T-cell (primary cell): ENCODE data around the gene DRAM1. TPM values are rescaled to one million over a fixed set of nuclear protein-coding genes. Genes with fewer than 3 reads are reported as not detected.
"Not testable (repeated sequence)": the region's sequence is repeated elsewhere in the genome, so short reads cannot be mapped to it uniquely, and the experiment has no call there.

Experiments
- ATAC-seq, 4 experiments: fragments of 200-7000 bp in 3 of 4; fragments of 150-1000 bp in 1 of 4; cut with Tn5 transposase; replicated peaks in 1 of 4; 1 replicate in 3 of 4; 2 replicates in 1 of 4; pipeline ENCODE4 v1.10.0; 2021; ENCODE audit warnings: moderate library complexity in 3 of 4, mild to moderate bottlenecking in 2 of 4, moderate number of reproducible peaks in 1 of 4
- CTCF ChIA-PET, 2 donors: fragments of 300-600 bp; sonication (Branson Sonifier 250); formaldehyde crosslinking; loops; one replicate each; lab custom pipeline; 2022; ENCODE audit warnings: antibody characterized with exemption in 2 of 2; lab: Charles Lee
- POLR2A ChIA-PET, 2 donors: fragments of 300-600 bp; sonication (Branson Sonifier 250); formaldehyde crosslinking; loops; one replicate each; lab custom pipeline; 2022; ENCODE audit warnings: antibody characterized with exemption in 2 of 2; lab: Charles Lee
- DNase-seq, 35 experiments: peaks; one replicate each; pipeline versions ENCODE4 v3.0.0 to v3.0.0-alpha.2; 2013 to 2023
- H3K27ac ChIP-seq: one replicate; pipeline ENCODE4 v1.5.1; 2013; ENCODE audit warnings: low read length
- H3K27me3 ChIP-seq, 2 experiments: replicated peaks in 1 of 2; 1 replicate in 1 of 2; 2 replicates in 1 of 2; pipeline versions ENCODE4 v1.6.1 to v1.7.0; 2013; ENCODE audit warnings: low read length in 1 of 2, mixed read lengths in 1 of 2; ENCODE audit not compliant: control insufficient read depth in 2 of 2, insufficient read depth in 2 of 2; ENCODE audit errors: extremely low read depth in 1 of 2
- H3K36me3 ChIP-seq, 2 donors: 1 replicate in 1 of 2; 2 replicates in 1 of 2; pipeline versions ENCODE4 v1.6.1 to v1.7.0; 2013; ENCODE audit warnings: low read length in 1 of 2; ENCODE audit not compliant: control insufficient read depth in 2 of 2, insufficient read depth in 1 of 2; ENCODE audit errors: extremely low read depth in 1 of 2
- H3K4me1 ChIP-seq, 2 experiments: 1 replicate in 1 of 2; 2 replicates in 1 of 2; pipeline versions ENCODE4 v1.6.1 to v1.7.0; 2013; ENCODE audit warnings: low read length in 2 of 2, mixed read lengths in 1 of 2; ENCODE audit not compliant: insufficient read depth in 2 of 2, control insufficient read depth in 1 of 2; ENCODE audit errors: extremely low read depth in 1 of 2
- H3K4me3 ChIP-seq, 2 donors: 1 replicate in 1 of 2; 2 replicates in 1 of 2; pipeline versions ENCODE4 v1.5.1 to v1.7.0; 2013; ENCODE audit warnings: mild to moderate bottlenecking in 2 of 2, low read length in 1 of 2, moderate library complexity in 1 of 2; ENCODE audit not compliant: control insufficient read depth in 1 of 2; ENCODE audit errors: extremely low read depth in 1 of 2
- H3K9me3 ChIP-seq: 2 replicates; pipeline ENCODE4 v1.7.0; 2013
- H3K27ac Mint-ChIP-seq, 2 donors: one replicate each; pipeline ENCODE4 v1.8.0; 2020 to 2021; ENCODE audit warnings: mild to moderate bottlenecking in 2 of 2, mixed read lengths in 2 of 2
- H3K27me3 Mint-ChIP-seq, 2 donors: one replicate each; pipeline ENCODE4 v1.8.0; 2021 to 2022; ENCODE audit warnings: mixed read lengths in 2 of 2
- H3K36me3 Mint-ChIP-seq: one replicate; pipeline ENCODE4 v1.8.0; 2021; ENCODE audit warnings: mixed read lengths
- H3K4me1 Mint-ChIP-seq, 3 donors: one replicate each; pipeline ENCODE4 v1.8.0; 2020 to 2022; ENCODE audit warnings: mixed read lengths in 3 of 3, mild to moderate bottlenecking in 1 of 3
- H3K4me3 Mint-ChIP-seq, 3 donors: one replicate each; pipeline ENCODE4 v1.8.0; 2020 to 2022; ENCODE audit warnings: mild to moderate bottlenecking in 3 of 3, mixed read lengths in 3 of 3, moderate library complexity in 3 of 3
- H3K9me3 Mint-ChIP-seq, 3 donors: one replicate each; pipeline ENCODE4 v1.8.0; 2020 to 2022; ENCODE audit warnings: mixed read lengths in 3 of 3
- WGBS: methylation state at CpG from one replicate; pipeline ENCODE4 v1.1.5; 2013; ENCODE audit warnings: missing lambda C conversion rate; ENCODE audit not compliant: insufficient coverage; 5-methylcytosine and 5-hydroxymethylcytosine counted together
- total RNA-seq, 35 experiments: library from RNA in 6 of 35; stranded (reverse) in 6 of 35; fragments of 120-200 nt in 1 of 35; gene quantifications; one replicate each; pipeline versions ENCODE4 v1.2.1 to v1.2.4 and lab custom pipeline; 2013 to 2026

DRAM1 gene
- total RNA-seq, 5 donors from 2014 or later (not counting 1 experiment from before 2014, with no cell fraction given) = 1.4 to 3.8 (median 1.9) TPM

DNA sequence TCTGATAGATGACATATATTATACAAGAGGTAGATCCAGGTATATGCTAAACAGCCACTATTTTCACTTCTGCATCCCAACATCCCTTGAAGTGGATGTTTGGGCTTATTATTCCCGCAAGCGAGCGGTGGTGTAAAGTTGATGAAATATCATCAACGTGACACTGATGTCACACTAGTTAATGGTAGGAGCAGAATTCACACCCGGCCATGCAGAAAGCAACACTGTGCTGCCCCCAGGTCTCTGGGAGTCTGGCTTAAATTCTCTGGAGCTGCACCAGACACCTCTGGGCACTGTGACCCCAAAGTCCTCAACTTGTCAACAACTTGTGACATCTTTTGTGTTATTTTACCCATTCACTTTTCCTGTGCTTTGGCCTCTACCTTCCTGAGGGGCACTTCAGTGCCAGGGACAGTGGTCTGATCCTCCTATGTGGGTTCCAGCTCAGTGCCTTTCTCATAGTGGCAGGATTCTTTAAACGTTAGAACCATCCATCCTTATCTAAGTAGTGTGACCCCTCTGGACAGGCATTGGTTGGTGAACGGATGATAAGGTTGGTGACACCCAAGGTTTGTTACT, 952 bp downstream of the DRAM1 start:
- CTCF ChIA-PET = interaction anchor here in 1 of 2 donors (0.6 kb wide), 1 partner anchor 25 kb away, joined by 3 read pairs; no protein-coding TSS in a partner anchor
- Mint-ChIP-seq H3K27ac (peak overlapping the region; percentile 58 to 68), H3K27me3 (no peaks in the 10 kb centered on the region), H3K4me3 (peak overlapping the region; percentile 84 to 94 (median 88)), H3K9me3 (no peaks in the 10 kb centered on the region), H3K4me1 (peaks cover 11% of the 10 kb centered on the region in 3 donors), H3K36me3 (no peaks in the 10 kb centered on the region)
- Histone ChIP-seq H3K4me3 (peak overlapping the region; percentile 80 to 92), H3K4me1 (peaks cover 0 to 15% of the 10 kb centered on the region in 2 experiments), H3K27me3 (no peaks in the 10 kb centered on the region), H3K27ac (no peak overlapping the region), H3K9me3 (no peaks in the 10 kb centered on the region), H3K36me3 (no peaks in the 10 kb centered on the region)
- ATAC-seq = no peak
- DNase-seq = peak in 1 of 35 experiments; percentile 1
- POLR2A ChIA-PET = no interaction called here
- 65% methylated on average over 5 of the region's 7 CpGs for WGBS

DNA sequence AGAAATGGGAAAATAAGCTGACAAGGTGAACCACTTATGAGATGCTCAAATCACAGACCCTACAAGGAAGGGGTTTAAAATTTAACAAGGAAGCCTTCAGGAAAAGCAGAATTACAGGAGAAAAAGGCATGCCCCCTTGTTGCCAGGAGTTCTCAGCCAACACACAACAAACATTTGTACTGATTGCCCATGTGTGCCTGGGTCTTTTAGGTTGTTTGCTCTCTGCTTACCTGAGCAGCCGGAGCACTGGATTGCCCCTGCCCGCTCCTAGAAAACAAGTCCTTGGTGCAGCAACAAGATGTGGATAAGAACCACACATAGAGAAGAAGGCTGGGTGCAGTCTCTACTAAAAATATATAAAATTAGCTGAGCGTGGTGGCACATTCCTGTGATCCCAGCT, 3.4 kb downstream of the DRAM1 start:
- POLR2A ChIA-PET = interaction anchor here in 1 of 2 donors (0.6 kb wide), 1 partner anchor 44 kb away, joined by 11 read pairs; no protein-coding TSS in a partner anchor
- no peaks in the 10 kb centered on the region for H3K36me3 Mint-ChIP-seq
- 80% methylated on average over 1 of the region's 3 CpGs for WGBS
- Histone ChIP-seq H3K36me3 (no peaks in the 10 kb centered on the region), H3K4me1 (peaks cover 0 to 15% of the 10 kb centered on the region in 2 experiments), H3K27ac (no peak overlapping the region), H3K4me3 (no peak overlapping the region), H3K9me3 (no peaks in the 10 kb centered on the region), H3K27me3 (no peaks in the 10 kb centered on the region)
- ATAC-seq (no peak), DNase-seq (no peak)
- no peaks in the 10 kb centered on the region for H3K27me3 Mint-ChIP-seq
- H3K9me3 Mint-ChIP-seq = no peaks in the 10 kb centered on the region
- H3K4me3 Mint-ChIP-seq = no peak overlapping the region
- CTCF ChIA-PET = no interaction called here
- peaks cover 11% of the 10 kb centered on the region in 3 donors for H3K4me1 Mint-ChIP-seq
- no peak overlapping the region for H3K27ac Mint-ChIP-seq

DNA sequence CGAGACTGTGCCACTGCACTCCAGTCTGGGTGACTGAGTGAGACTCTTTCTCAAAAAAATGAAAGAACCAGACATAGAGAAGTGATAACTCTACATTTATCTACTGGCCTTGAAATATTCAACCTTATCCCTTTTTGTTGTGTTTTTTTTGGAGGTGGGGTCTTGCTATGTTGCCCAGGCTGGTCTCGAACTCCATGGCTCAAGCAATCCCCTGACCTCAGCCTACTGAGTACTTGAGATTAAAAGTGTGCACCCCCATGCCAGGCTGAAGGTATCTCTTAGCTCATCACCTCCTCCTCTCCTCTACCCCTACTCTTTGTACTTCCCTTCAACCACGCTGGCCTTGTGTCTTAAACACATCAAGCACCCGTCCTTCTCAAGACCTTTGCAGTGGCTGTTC, 3.8 kb downstream of the DRAM1 start:
- 81% methylated on average over 3 of the region's 4 CpGs for WGBS
- Mint-ChIP-seq H3K36me3 (no peaks in the 10 kb centered on the region), H3K4me1 (peaks cover 11% of the 10 kb centered on the region in 3 donors), H3K4me3 (no peak overlapping the region), H3K9me3 (no peaks in the 10 kb centered on the region), H3K27me3 (no peaks in the 10 kb centered on the region), H3K27ac (no peak overlapping the region)
- Histone ChIP-seq H3K27me3 (no peaks in the 10 kb centered on the region), H3K27ac (no peak overlapping the region), H3K9me3 (no peaks in the 10 kb centered on the region), H3K36me3 (no peaks in the 10 kb centered on the region), H3K4me1 (peaks cover 0 to 15% of the 10 kb centered on the region in 2 experiments), H3K4me3 (no peak overlapping the region)
- POLR2A ChIA-PET = interaction anchor here in 1 of 2 donors (0.6 kb wide), 1 partner anchor 45 kb away, joined by 11 read pairs; no protein-coding TSS in a partner anchor
- DNase-seq (no peak), ATAC-seq (no peak)
- CTCF ChIA-PET = no interaction called here

DNA sequence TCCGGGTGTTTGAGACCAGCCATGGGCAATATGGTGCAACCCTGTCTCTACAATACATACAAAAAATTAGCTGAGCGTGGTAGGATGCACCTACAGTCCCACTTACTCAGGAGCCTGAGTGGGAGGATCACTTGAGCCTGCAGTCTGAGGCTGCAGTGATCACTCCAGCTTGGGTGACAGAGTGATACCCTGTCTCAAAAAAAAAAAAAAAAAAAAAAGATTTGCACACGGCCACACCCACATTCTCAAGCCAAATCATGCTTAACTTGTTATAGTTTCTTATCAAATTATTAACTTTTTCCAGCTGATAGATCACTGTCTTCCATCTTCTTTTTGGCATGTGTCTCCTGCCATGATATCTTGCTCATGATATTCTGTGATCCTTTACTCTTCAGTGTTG, 6.8 kb downstream of the DRAM1 start:
- Histone ChIP-seq H3K27ac (no peak overlapping the region), H3K9me3 (no peaks in the 10 kb centered on the region), H3K4me1 (no peaks in the 10 kb centered on the region), H3K27me3 (no peaks in the 10 kb centered on the region), H3K36me3 (no peaks in the 10 kb centered on the region), H3K4me3 (no peak overlapping the region)
- no peaks in the 10 kb centered on the region for H3K9me3 Mint-ChIP-seq
- H3K4me1 Mint-ChIP-seq = no peaks in the 10 kb centered on the region
- ATAC-seq (no peak), DNase-seq (no peak)
- H3K4me3 Mint-ChIP-seq = no peak overlapping the region
- no CpG with 5 or more reads among the region's 3 CpGs for WGBS
- POLR2A ChIA-PET = interaction anchor here in 1 of 2 donors (0.7 kb wide), 1 partner anchor 175 kb away, joined by 6 read pairs; no protein-coding TSS in a partner anchor
- no peak overlapping the region for H3K27ac Mint-ChIP-seq
- H3K27me3 Mint-ChIP-seq = no peaks in the 10 kb centered on the region
- no peaks in the 10 kb centered on the region for H3K36me3 Mint-ChIP-seq
- CTCF ChIA-PET = interaction anchor here in 1 of 2 donors (0.6 kb wide), 1 partner anchor 124 kb away, joined by 6 read pairs; no protein-coding TSS in a partner anchor

DNA sequence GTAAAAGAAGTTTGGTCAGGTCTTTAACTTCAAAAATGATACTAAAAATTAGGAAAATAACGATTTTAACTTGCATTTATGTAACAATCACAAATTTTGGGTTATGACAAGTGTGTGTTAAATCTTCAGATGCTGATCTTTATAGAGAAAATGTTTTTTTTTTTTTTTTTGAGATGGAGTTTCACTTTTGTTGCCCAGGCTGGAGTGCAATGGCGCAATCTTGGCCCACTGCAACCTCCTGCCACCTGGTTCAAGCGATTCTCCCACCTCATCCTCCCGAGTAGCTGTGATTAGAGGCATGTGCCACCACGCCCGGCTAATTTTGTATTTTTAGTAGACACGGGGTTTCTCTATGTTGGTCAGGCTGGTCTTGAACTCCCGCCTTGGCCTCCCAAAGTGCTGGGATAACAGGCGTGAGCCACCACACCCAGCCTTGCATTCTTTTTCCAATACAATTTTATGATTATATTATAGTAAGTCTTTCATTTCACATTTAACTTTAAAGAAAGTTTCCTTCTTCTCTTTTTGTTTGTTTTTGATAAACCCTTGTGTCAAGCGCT, 7.5 kb downstream of the DRAM1 start:
- H3K27me3 ChIP-seq, H3K4me3 Mint-ChIP-seq, H3K4me1 Mint-ChIP-seq, ATAC-seq, H3K9me3 Mint-ChIP-seq, H3K36me3 Mint-ChIP-seq, H3K27me3 Mint-ChIP-seq, H3K36me3 ChIP-seq, H3K4me3 ChIP-seq, DNase-seq, H3K27ac Mint-ChIP-seq, H3K27ac ChIP-seq, CTCF ChIA-PET, H3K4me1 ChIP-seq, H3K9me3 ChIP-seq: not testable (repeated sequence)
- POLR2A ChIA-PET = interaction anchor here in 1 of 2 donors (0.7 kb wide), 1 partner anchor 53 kb away, joined by 12 read pairs; no protein-coding TSS in a partner anchor
- WGBS = 100% methylated on average over 3 of the region's 10 CpGs

DNA sequence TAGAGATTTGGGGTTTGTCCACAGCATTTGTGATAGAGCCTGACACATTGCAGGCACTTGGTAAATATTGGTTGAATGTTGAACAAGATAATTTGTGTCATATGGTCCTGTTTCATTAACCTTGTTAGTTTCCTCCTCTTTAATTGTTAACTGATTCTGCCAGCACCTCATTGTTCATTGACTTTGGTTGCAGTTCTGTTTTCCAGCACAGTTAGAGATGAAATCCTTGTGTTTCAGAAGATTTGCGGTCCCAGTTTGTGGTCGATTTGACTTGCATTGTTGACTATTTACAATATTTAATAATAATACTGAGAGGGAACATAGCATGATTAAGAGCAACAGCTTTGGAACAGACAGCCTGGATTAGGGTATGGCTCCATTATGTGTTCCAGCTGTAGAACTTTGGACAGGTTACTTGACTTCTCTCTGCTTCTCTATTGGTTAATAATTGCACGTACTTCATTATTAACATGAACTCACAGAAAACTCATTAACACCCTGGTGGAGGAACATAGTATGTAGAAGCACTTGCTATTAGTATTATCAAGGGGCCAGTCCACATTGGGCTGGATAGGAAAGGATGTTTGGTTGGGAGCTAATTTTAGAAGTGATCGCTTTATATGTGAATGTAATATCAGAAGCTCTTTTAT, 8.7 kb downstream of the DRAM1 start:
- H3K27me3 ChIP-seq = no peaks in the 10 kb centered on the region
- H3K27ac ChIP-seq = no peak overlapping the region

More for the DNA sequence above, 8.7 kb downstream of the DRAM1 start:
- Mint-ChIP-seq H3K4me1 (no peaks in the 10 kb centered on the region), H3K36me3 (peaks cover 3% of the 10 kb centered on the region), H3K4me3 (no peak overlapping the region), H3K27me3 (no peaks in the 10 kb centered on the region), H3K27ac (no peak overlapping the region), H3K9me3 (no peaks in the 10 kb centered on the region)
- ATAC-seq (no peak), DNase-seq (no peak)
- no peaks in the 10 kb centered on the region for H3K9me3 ChIP-seq
- ChIA-PET CTCF (interaction anchor here in 1 of 2 donors (1.4 kb wide), 1 partner anchor 112 kb away, joined by 6 read pairs; no protein-coding TSS in a partner anchor), POLR2A (no interaction called here)
- no CpG with 5 or more reads among the region's 4 CpGs for WGBS
- H3K4me1 ChIP-seq = no peaks in the 10 kb centered on the region
- no peak overlapping the region for H3K4me3 ChIP-seq
- no peaks in the 10 kb centered on the region for H3K36me3 ChIP-seq
